Activated CD4-positive, alpha-beta T cell treated with anti-CD3 and anti-CD28 coated beads for 36 hours (primary cell): Measurements from ENCODE around the gene SIGLEC6. TPM values are rescaled to one million over a fixed set of nuclear protein-coding genes. Genes with fewer than 3 reads are reported as not detected.

Experiments
- ATAC-seq: fragments of 200-7000 bp; cut with Tn5 transposase; one replicate; pipeline ENCODE4 v1.10.0; 2021; ENCODE audit warnings: mild to moderate bottlenecking, moderate library complexity
- CTCF ChIA-PET: fragments of 350-600 bp; sonication (Branson Sonifier 250); formaldehyde crosslinking; loops from one replicate; lab custom pipeline; 2021; ENCODE audit warnings: antibody characterized with exemption; lab: Charles Lee
- POLR2A ChIA-PET: fragments of 350-600 bp; sonication (Branson Sonifier 250); formaldehyde crosslinking; loops from one replicate; lab custom pipeline; 2021; ENCODE audit warnings: antibody characterized with exemption, inconsistent platforms; lab: Charles Lee
- DNase-seq: peaks from one replicate; pipeline ENCODE4 v3.0.0-alpha.2; 2020
- H3K27ac Mint-ChIP-seq: one replicate; pipeline ENCODE4 v1.8.0; 2021; ENCODE audit warnings: mixed read lengths
- H3K27me3 Mint-ChIP-seq: one replicate; pipeline ENCODE4 v1.8.0; 2021; ENCODE audit warnings: mixed read lengths
- H3K36me3 Mint-ChIP-seq: one replicate; pipeline ENCODE4 v1.8.0; 2021; ENCODE audit warnings: low read depth, mixed read lengths
- H3K4me1 Mint-ChIP-seq: one replicate; pipeline ENCODE4 v1.8.0; 2021; ENCODE audit warnings: mixed read lengths
- H3K4me3 Mint-ChIP-seq: one replicate; pipeline ENCODE4 v1.8.0; 2021; ENCODE audit warnings: mild to moderate bottlenecking, moderate library complexity, mixed read lengths
- H3K9me3 Mint-ChIP-seq: one replicate; pipeline ENCODE4 v1.8.0; 2021; ENCODE audit warnings: low read depth, mixed read lengths
- intact Hi-C, 2 experiments: fragments of 100-400 bp; cut with DNase I in 1 of 2; cut with micrococcal nuclease in 1 of 2; formaldehyde crosslinking; loops; one replicate each; pipeline versions ENCODE4 v1.14.2 to v1.15.1; 2022 to 2024; cut with DNase I, micrococcal nuclease
- total RNA-seq, 2 experiments: library from RNA; stranded (reverse); gene quantifications; one replicate each; pipeline ENCODE4 v1.2.3, GENCODE V29; 2021

Gene SIGLEC6
- not detected for total RNA-seq

DNA sequence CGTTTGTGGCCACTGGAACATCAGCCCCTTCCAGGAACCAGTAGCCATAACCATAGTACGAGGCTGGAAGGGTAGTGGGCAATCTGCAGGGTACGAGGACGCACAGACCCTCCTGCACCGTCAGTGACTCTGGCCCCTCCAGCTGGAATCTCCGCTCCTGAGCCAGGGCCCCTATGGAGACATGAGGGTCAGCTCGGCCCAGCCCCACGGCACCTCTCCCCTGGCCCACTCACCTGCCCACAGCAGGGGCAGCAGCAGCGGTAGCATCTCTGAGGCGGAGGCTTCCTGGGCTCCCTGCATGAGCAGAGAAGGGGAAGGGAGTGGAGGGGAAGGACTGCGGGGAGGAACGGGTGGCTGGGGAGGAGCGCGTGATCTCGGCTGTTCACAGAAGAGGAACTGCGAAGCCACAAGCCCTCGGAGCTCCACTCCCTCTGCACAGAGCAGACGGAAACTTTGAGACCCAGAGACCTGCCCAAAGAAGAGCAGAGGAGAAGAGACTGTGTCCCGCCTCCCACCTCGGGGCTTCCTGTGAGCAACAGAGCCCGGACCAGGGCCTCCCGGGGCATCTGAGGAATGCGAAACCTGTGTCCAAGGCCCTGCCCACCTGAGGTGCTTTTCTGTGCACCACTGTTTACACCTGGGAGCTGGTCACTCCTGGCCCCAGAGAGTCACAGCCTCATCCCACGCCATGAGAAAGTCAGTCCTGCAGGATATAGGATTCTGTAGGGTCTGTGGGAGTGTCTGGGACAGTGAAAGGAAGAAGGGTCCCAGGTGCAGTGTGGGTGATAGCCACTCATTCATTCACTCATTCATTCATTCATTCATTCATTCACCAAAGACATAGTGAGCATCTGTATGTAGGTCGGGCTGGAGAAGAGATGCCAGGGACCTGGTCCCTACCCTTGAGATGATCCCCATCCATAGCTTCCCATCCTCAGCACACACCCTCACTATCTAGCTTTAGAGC is at the start of gene SIGLEC6:
Gene SIGLEC6 (minus strand): TSS at position 322 of the 967 bp plus-strand sequence. CDS start 22 bp downstream, at position 300.
- no peaks in the 10 kb centered on the region for H3K36me3 Mint-ChIP-seq
- peaks cover 46% of the 10 kb centered on the region for H3K27me3 Mint-ChIP-seq
- ChIA-PET POLR2A (no interaction called here), CTCF (interaction anchor here (0.5 to 1.4 kb wide), 4 partner anchors 16 to 515 kb away, joined by 3 to 4 read pairs (median 3); no protein-coding TSS in a partner anchor)
- peak; percentile 46 for DNase-seq
- H3K4me1 Mint-ChIP-seq, result peaks cover 9% of the 10 kb centered on the region
- no peak within 1 kb of the TSS for H3K27ac Mint-ChIP-seq
- peak; percentile 71 for ATAC-seq
- intact Hi-C loops, result no loop called here
- H3K9me3 Mint-ChIP-seq, result no peaks in the 10 kb centered on the region
- H3K4me3 Mint-ChIP-seq, result no peak within 1 kb of the TSS

DNA sequence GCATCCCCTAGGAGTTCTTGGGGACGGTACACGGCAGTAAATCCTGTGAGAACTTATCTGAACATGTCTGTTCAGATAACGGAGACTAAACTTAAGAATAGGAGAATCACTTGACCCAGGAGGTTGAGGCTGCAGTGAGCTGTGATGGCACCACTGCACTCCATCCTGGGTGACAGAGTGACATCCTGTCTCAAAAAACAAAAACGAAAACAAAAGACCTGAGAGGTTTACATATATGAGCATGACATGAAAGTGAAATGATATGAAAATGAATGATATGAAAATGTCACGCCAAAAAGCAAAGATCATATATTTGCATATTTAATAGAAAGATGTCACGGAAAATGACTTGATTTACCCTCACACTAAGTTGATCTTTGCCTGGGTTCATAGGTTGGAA is 45.4 kb upstream of the SIGLEC6 start:
- H3K36me3 Mint-ChIP-seq, result peaks cover 67% of the 10 kb centered on the region
- ChIA-PET POLR2A (interaction anchor here (0.7 kb wide), 1 partner anchor 10 kb away, joined by 4 read pairs; no protein-coding TSS in a partner anchor), CTCF (interaction anchor here (1.0 kb wide), 1 partner anchor 10 kb away, joined by 3 read pairs; no protein-coding TSS in a partner anchor)
- peak overlapping the region; percentile 47 for H3K27ac Mint-ChIP-seq
- peak; percentile 28 for DNase-seq
- peaks cover 5% of the 10 kb centered on the region for H3K9me3 Mint-ChIP-seq
- ATAC-seq, result peak; percentile 89
- intact Hi-C loops, result no loop called here
- no peaks in the 10 kb centered on the region for H3K27me3 Mint-ChIP-seq
- no peak overlapping the region for H3K4me3 Mint-ChIP-seq
- peaks cover 30% of the 10 kb centered on the region for H3K4me1 Mint-ChIP-seq

DNA sequence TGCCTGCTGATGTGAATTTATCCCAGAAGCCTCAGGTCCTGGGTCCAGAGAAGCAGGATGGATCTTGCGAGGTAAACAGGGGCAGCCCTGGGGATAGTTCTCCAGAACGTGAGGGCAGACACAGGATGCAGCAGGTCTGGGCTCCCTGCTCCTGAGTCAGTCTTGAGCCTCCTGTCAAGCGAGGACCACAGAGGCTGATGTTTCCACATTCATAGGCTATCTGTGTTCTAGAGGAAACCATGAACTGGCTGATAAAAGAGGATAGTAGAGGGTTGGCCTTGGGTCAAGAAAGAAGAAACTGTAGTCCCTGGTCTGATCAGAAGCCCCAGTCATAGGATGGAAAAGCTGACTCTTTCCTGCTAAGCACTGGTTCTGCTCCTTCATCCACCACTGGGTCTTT is 41.9 kb upstream of the SIGLEC6 start:
- H3K36me3 Mint-ChIP-seq, result peaks cover 43% of the 10 kb centered on the region
- CTCF ChIA-PET, result interaction anchor here (0.6 to 0.7 kb wide), 2 partner anchors 165 to 939 kb away, joined by 3 to 4 read pairs; no protein-coding TSS in a partner anchor

DNA sequence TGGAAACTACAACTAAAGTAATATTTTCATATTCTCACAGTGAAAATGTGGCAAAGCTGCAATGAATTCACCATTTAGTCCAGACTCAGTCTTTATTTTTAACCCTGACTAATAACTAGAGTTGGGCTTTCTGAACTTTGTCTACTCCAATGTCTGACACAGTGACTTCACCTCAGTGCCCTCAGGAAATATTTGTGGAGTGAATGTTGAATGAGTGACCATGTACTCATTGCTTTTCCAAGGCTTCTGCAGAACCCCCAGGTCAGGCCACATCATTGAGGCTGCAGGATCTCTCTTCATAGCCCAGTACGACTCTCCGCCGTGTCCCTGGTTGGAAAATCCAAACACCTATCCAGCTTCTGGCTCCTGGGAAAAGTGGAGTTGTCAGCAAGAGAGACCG is 41.4 kb upstream of the SIGLEC6 start:
- ATAC-seq (no peak), DNase-seq (no peak)
- Mint-ChIP-seq H3K27ac (no peak overlapping the region), H3K9me3 (peaks cover 6% of the 10 kb centered on the region), H3K4me1 (peaks cover 40% of the 10 kb centered on the region), H3K36me3 (peaks cover 41% of the 10 kb centered on the region), H3K4me3 (no peak overlapping the region), H3K27me3 (no peaks in the 10 kb centered on the region)
- ChIA-PET CTCF (interaction anchor here (0.6 to 0.9 kb wide), 4 partner anchors 22 to 938 kb away, joined by 3 to 5 read pairs (median 4); no protein-coding TSS in a partner anchor), POLR2A (no interaction called here)
- intact Hi-C loops, result loop anchor here in 1 of 2 experiments (5.0 kb wide), 2 partner anchors 466 to 766 kb away; partner anchors contain the start of gene CTU1

More for the DNA sequence above, 41.9 kb upstream of the SIGLEC6 start:
- Mint-ChIP-seq H3K27me3 (no peaks in the 10 kb centered on the region), H3K4me3 (no peak overlapping the region), H3K9me3 (peaks cover 6% of the 10 kb centered on the region), H3K27ac (no peak overlapping the region), H3K4me1 (peaks cover 40% of the 10 kb centered on the region)
- POLR2A ChIA-PET, result no interaction called here
- intact Hi-C loops, result loop anchor here in 1 of 2 experiments (5.0 kb wide), 2 partner anchors 466 to 766 kb away; partner anchors contain the start of gene CTU1
- ATAC-seq, result no peak
- DNase-seq, result no peak

DNA sequence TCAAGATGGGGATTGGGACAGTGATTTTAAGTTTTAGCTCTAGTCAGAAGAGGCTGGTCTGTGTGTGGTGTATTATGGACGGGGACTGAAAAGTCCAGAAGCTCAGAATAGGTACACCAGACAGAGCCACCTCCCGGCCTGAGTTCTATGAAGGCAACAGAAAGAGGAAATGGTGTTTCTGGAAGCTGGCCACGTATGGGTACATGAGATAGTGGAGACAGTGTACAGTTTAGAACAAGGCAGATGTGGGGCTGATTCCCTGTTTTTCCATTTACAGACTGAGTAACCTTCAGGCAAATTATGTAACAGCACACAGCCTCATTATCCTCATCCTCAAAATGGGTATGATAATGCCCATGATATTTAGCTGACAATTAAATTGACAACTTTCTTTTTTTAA is 40.9 kb upstream of the SIGLEC6 start:
- H3K9me3 Mint-ChIP-seq, result peaks cover 6% of the 10 kb centered on the region
- peaks cover 40% of the 10 kb centered on the region for H3K4me1 Mint-ChIP-seq
- ATAC-seq (no peak), DNase-seq (no peak)
- ChIA-PET CTCF (interaction anchor here (0.7 to 0.9 kb wide), 3 partner anchors 22 to 938 kb away, joined by 3 to 5 read pairs (median 3); no protein-coding TSS in a partner anchor), POLR2A (no interaction called here)
- intact Hi-C loops, result loop anchor here in 1 of 2 experiments (5.0 kb wide), 2 partner anchors 465 to 765 kb away; partner anchors contain the start of gene CTU1
- H3K36me3 Mint-ChIP-seq, result peaks cover 41% of the 10 kb centered on the region
- peak overlapping the region; percentile 91 for H3K4me3 Mint-ChIP-seq
- peak overlapping the region; percentile 25 for H3K27ac Mint-ChIP-seq
- H3K27me3 Mint-ChIP-seq, result no peaks in the 10 kb centered on the region

DNA sequence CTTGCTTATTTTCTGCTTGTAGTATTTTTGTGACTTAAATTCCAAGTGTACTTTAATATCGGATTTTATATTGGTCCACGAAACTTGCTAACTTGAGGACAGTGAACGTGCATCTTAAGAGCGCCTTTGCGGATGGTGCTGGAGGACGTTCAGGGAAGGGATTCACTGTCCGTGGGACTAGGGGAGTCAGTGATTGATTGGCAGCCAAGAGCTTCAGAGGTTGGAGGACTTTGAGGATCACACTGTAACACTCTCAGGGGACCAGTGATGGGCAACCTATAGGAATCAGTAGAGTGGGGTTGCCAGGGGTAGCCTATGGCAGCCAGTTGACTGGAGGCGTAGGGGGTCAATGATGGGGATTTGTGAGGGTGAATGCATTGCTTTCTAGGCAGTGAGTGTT is 40.1 kb upstream of the SIGLEC6 start:
- peak overlapping the region; percentile 89 for H3K27ac Mint-ChIP-seq
- no peak for DNase-seq
- H3K4me1 Mint-ChIP-seq, result peaks cover 33% of the 10 kb centered on the region
- ChIA-PET CTCF (interaction anchor here (0.9 to 1.0 kb wide), 2 partner anchors 58 to 82 kb away, joined by 3 to 4 read pairs; no protein-coding TSS in a partner anchor), POLR2A (interaction anchor here (0.6 kb wide), 1 partner anchor 450 kb away, joined by 3 read pairs; no protein-coding TSS in a partner anchor)
- H3K4me3 Mint-ChIP-seq, result peak overlapping the region; percentile 91
- H3K36me3 Mint-ChIP-seq, result peaks cover 34% of the 10 kb centered on the region
- intact Hi-C loops, result loop anchor here (1.0 to 5.0 kb wide), 5 partner anchors 23 to 764 kb away; partner anchors contain the start of gene CTU1 (in 1 of the 2)
- peaks cover under 1% of the 10 kb centered on the region for H3K27me3 Mint-ChIP-seq
- H3K9me3 Mint-ChIP-seq, result peaks cover 4% of the 10 kb centered on the region
- ATAC-seq, result no peak

DNA sequence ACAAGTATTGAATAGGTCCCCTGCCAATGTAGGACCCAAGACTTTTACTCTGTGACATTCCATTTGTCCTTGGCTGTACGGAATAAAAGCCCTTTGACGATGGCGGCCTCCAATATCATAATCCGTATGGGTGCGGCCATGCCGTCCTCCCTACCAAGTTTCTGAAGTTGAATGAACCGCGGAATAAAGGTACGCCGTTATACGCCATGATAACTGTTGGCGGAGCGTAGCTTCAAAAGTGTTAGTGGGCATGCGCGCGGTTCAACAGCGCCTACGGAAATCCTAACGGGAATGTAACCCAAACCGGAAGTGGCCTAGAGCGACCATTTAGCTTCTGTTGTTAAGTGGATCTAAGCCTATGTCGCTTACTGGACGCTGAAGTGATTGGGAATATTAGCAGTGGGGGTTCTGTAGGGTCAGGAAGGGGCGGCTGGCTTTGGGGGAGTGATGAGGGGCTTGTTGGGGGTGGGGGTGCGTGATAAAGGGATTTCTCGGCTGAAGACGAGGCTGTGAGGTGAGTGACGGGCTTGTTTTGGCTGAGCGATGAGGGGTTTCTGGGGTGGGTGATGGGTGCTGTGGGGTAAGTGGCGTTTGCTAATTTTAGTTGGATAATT is 39.6 kb upstream of the SIGLEC6 start, which contains the start of gene ZNF175:
Gene ZNF175 (plus strand): TSS at position 322 of the 614 bp plus-strand sequence. CDS start 2,047 bp downstream, outside the sequence.
- POLR2A ChIA-PET, result interaction anchor here (0.6 kb wide), 1 partner anchor 23 kb away, joined by 5 read pairs; no protein-coding TSS in a partner anchor
- peak within 1 kb of the TSS; percentile 89 for H3K27ac Mint-ChIP-seq
- ATAC-seq (peak; percentile 96), DNase-seq (peak; percentile 91)
- H3K27me3 Mint-ChIP-seq, result peaks cover 2% of the 10 kb centered on the region
- peaks cover 30% of the 10 kb centered on the region for H3K36me3 Mint-ChIP-seq
- CTCF ChIA-PET, result interaction anchor here (0.9 to 1.0 kb wide), 2 partner anchors 57 to 82 kb away, joined by 3 to 4 read pairs; no protein-coding TSS in a partner anchor
- peak within 1 kb of the TSS; percentile 91 for H3K4me3 Mint-ChIP-seq
- intact Hi-C loops, result loop anchor here (1.0 to 5.0 kb wide), 5 partner anchors 23 to 764 kb away; partner anchors contain the start of gene CTU1 (in 1 of the 2)
- H3K4me1 Mint-ChIP-seq, result peaks cover 31% of the 10 kb centered on the region
- H3K9me3 Mint-ChIP-seq, result peaks cover 4% of the 10 kb centered on the region

DNA sequence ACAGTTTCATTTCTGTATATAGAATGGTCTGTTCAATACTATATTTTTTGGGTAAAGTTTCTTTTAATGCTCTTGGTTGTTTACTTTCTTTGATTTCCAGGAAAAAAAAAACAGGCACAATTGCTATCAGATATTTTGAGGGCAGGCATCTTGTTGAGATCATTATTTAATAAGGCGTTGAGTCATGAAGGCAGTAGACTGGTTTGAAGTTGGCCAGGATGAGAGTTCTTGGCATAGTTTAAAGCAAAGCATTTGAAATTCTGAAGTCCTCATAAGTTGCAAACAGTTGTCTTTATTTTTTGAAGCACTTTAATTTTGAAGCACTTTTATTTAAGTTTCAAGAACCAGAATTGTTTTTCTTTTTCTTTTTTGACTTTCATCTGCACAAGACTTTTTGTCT is 37.0 kb upstream of the SIGLEC6 start:
- Mint-ChIP-seq H3K4me3 (no peak overlapping the region), H3K9me3 (peaks cover 1% of the 10 kb centered on the region), H3K4me1 (peaks cover 25% of the 10 kb centered on the region), H3K27me3 (peaks cover 20% of the 10 kb centered on the region), H3K27ac (no peak overlapping the region), H3K36me3 (peaks cover 15% of the 10 kb centered on the region)
- intact Hi-C loops, result no loop called here
- ATAC-seq, result no peak
- CTCF ChIA-PET, result no interaction called here
- POLR2A ChIA-PET, result no interaction called here
- DNase-seq, result no peak

DNA sequence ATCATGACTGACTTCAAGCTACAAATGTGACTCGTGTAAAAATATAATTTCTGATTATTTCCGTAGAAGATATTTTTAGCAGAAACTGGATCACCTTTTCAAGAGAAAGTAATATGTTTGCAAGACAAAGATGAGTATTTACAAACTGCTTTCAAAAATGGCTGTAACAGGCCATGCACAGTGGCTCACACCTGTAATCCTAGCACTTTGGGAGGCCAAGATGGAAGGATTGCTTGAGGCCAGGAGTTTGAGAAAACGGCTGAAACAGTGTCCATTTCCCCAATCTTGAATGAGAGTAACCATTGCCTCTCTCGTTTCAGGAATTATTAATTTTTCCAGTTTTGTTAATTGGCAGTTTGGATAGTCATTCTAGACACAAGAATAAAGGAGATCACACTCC is 36.1 kb upstream of the SIGLEC6 start:
- intact Hi-C loops, result no loop called here
- POLR2A ChIA-PET, result no interaction called here
- ATAC-seq (no peak), DNase-seq (no peak)
- peaks cover 22% of the 10 kb centered on the region for H3K27me3 Mint-ChIP-seq
- CTCF ChIA-PET, result no interaction called here
- H3K4me1 Mint-ChIP-seq, result peaks cover 17% of the 10 kb centered on the region
- peaks cover 8% of the 10 kb centered on the region for H3K36me3 Mint-ChIP-seq
- no peak overlapping the region for H3K27ac Mint-ChIP-seq
- H3K4me3 Mint-ChIP-seq, result no peak overlapping the region
- H3K9me3 Mint-ChIP-seq, result peaks cover 1% of the 10 kb centered on the region

DNA sequence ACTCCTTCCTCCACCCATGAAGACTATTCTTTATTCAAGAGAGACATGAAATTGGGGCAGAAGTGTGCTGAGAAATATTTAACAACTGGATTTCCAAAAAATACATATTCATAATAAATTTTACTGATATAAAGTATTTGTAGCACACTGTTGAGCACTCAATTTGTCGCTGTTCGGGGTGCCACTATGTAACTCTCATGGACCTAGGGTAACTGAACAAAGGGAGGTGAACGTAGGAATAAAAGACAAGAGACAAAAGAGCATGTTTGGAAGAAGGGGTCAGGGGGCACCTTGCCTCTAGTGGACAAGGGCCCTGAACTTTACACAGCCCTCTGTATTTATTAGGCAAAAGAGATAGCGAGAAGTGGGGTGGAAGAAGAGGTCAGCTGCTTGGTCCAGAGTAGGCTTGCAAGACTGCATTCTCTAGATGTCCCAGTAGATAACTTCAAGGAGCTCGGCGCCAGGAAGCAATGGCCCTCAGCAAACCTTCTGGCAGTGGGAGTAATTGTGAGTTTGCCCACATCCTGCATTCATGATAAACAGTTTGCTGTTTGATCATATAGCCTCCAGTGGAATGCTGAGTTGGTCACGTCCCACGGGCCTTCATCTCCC is 35.1 kb upstream of the SIGLEC6 start:
- Mint-ChIP-seq H3K9me3 (peaks cover 1% of the 10 kb centered on the region), H3K4me1 (peaks cover 8% of the 10 kb centered on the region), H3K4me3 (no peak overlapping the region), H3K27me3 (peaks cover 26% of the 10 kb centered on the region), H3K36me3 (peaks cover 1% of the 10 kb centered on the region), H3K27ac (no peak overlapping the region)
- CTCF ChIA-PET, result interaction anchor here (0.7 kb wide), 1 partner anchor 91 kb away, joined by 3 read pairs; no protein-coding TSS in a partner anchor
- DNase-seq (no peak), ATAC-seq (no peak)
- POLR2A ChIA-PET, result no interaction called here
- intact Hi-C loops, result no loop called here
